WERI-Rb-1 (cell line): ENCODE measurements around the gene ZC3H13.

ENCODE experiments used
- DNase-seq: peaks from one replicate; pipeline ENCODE4 v3.0.0-alpha.2; 2020
- H3K27ac ChIP-seq: fragments of 250-450 bp; sonication (Bioruptor Pico); 2 replicates; pipeline ENCODE4 v1.5.1; 2020; ENCODE audit warnings: mild to moderate bottlenecking, moderate library complexity
- H3K27me3 ChIP-seq: fragments of 250-450 bp; sonication (Bioruptor Pico); 2 replicates; pipeline ENCODE4 v1.5.1; 2021; ENCODE audit warnings: mild to moderate bottlenecking, low read depth, moderate library complexity; ENCODE audit not compliant: insufficient read depth, severe bottlenecking
- H3K36me3 ChIP-seq: fragments of 250-450 bp; sonication (Bioruptor Pico); 2 replicates; pipeline ENCODE4 v1.5.1; 2020; ENCODE audit warnings: mild to moderate bottlenecking, moderate library complexity
- H3K4me3 ChIP-seq: 2 replicates; pipeline ENCODE4 v1.5.1; 2011; ENCODE audit warnings: low read depth, mild to moderate bottlenecking, control low read depth, low read length
- H3K9me3 ChIP-seq: fragments of 250-450 bp; sonication (Bioruptor Pico); 2 replicates; pipeline ENCODE4 v1.5.1; 2021; ENCODE audit warnings: mild to moderate bottlenecking, moderate library complexity; ENCODE audit not compliant: severe bottlenecking
- TF ChIP-seq, protein P1 (sequence below): IDR thresholded peaks from 2 replicates; pipeline ENCODE4 v1.5.1; 2011; ENCODE audit warnings: low read depth, mild to moderate bottlenecking, control low read depth, inconsistent platforms, low read length

Gene ZC3H13

GRCh38 chr13:45949161-45949560, 103.4 kb downstream of the ZC3H13 start:
- Histone ChIP-seq H3K9me3 (no peaks in the 10 kb centered on the region), H3K36me3 (no peaks in the 10 kb centered on the region), H3K4me3 (no peak overlapping the region), H3K27ac (no peak overlapping the region), H3K27me3 (no peaks in the 10 kb centered on the region)
- no peak for DNase-seq
- TF ChIP-seq, protein P1, sequence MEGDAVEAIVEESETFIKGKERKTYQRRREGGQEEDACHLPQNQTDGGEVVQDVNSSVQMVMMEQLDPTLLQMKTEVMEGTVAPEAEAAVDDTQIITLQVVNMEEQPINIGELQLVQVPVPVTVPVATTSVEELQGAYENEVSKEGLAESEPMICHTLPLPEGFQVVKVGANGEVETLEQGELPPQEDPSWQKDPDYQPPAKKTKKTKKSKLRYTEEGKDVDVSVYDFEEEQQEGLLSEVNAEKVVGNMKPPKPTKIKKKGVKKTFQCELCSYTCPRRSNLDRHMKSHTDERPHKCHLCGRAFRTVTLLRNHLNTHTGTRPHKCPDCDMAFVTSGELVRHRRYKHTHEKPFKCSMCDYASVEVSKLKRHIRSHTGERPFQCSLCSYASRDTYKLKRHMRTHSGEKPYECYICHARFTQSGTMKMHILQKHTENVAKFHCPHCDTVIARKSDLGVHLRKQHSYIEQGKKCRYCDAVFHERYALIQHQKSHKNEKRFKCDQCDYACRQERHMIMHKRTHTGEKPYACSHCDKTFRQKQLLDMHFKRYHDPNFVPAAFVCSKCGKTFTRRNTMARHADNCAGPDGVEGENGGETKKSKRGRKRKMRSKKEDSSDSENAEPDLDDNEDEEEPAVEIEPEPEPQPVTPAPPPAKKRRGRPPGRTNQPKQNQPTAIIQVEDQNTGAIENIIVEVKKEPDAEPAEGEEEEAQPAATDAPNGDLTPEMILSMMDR = no peak

GRCh38 chr13:45943965-45944364, 108.6 kb downstream of the ZC3H13 start:
- no peaks in the 10 kb centered on the region for H3K9me3 ChIP-seq
- no peaks in the 10 kb centered on the region for H3K36me3 ChIP-seq
- H3K27ac ChIP-seq = no peak overlapping the region
- no peak for DNase-seq
- no peaks in the 10 kb centered on the region for H3K27me3 ChIP-seq
- TF ChIP-seq, protein P1 = no peak
- no peak overlapping the region for H3K4me3 ChIP-seq

- Histone ChIP-seq H3K9me3 (no peaks in the 10 kb centered on the region), H3K27ac (no peak overlapping the region), H3K36me3 (no peaks in the 10 kb centered on the region), H3K27me3 (no peaks in the 10 kb centered on the region), H3K4me3 (no peak overlapping the region)
- no peak for DNase-seq
- TF ChIP-seq, protein P1 = no peak
Observed at GRCh38 chr13:45943120-45943519, 109.4 kb downstream of the ZC3H13 start.

GRCh38 chr13:45941261-45941660, 111.3 kb downstream of the ZC3H13 start:
- Histone ChIP-seq H3K27ac (no peak overlapping the region), H3K36me3 (no peaks in the 10 kb centered on the region), H3K27me3 (no peaks in the 10 kb centered on the region), H3K9me3 (no peaks in the 10 kb centered on the region), H3K4me3 (no peak overlapping the region)
- TF ChIP-seq, protein P1 = no peak
- DNase-seq = no peak

DNA sequence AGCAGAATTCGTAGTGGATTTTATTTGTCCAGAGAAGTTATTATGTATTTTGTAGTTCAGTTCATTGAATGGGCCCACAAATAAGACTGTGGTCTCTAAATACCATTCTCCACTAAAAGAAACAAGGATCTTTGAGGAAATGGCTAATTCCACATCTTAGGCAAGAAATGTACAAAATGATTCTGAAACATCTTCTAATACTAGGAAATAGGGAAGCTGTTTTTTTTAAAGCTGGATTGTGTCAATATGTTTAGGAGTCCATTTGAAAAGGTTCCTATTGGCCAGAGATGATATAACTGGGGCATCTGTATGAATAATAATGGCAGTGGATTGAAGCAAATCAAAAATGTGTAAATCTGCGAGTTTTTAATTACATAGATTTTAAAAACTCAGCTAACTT, 112.5 kb downstream of the ZC3H13 start:
- Histone ChIP-seq H3K4me3 (no peak overlapping the region), H3K27me3 (no peaks in the 10 kb centered on the region), H3K27ac (no peak overlapping the region), H3K36me3 (no peaks in the 10 kb centered on the region), H3K9me3 (no peaks in the 10 kb centered on the region)
- TF ChIP-seq, protein P1 = no peak
- DNase-seq = no peak

- H3K4me3 ChIP-seq = no peak overlapping the region
- H3K36me3 ChIP-seq = no peaks in the 10 kb centered on the region
Observed at GRCh38 chr13:45936621-45937020, 115.9 kb downstream of the ZC3H13 start.

More at GRCh38 chr13:45936621-45937020, 115.9 kb downstream of the ZC3H13 start:
- TF ChIP-seq, protein P1 = no peak
- Histone ChIP-seq H3K27me3 (no peaks in the 10 kb centered on the region), H3K27ac (no peak overlapping the region), H3K9me3 (no peaks in the 10 kb centered on the region)
- DNase-seq = no peak
